SU-DHL-6 (cell line): Measurements from ENCODE around the gene SKAP2.

Experiments
- CTCF ChIP-seq: fragments of 200-600 bp; sonication (generic); IDR thresholded peaks from one replicate; pipeline ENCODE4 v1.5.1; 2017; ENCODE audit warnings: antibody characterized with exemption, mild to moderate bottlenecking, low read length, moderate library complexity; ENCODE audit not compliant: insufficient read depth, poor library complexity, severe bottlenecking
- EZH2phosphoT487 ChIP-seq: fragments of 200-600 bp; sonication (generic), shearing (Covaris generic); conservative IDR thresholded peaks from 2 replicates; pipeline ENCODE4 v1.6.1; 2018; ENCODE audit warnings: mild to moderate bottlenecking, antibody characterized with exemption, low read length, moderate library complexity, mixed read lengths

GRCh38 chr7:26705567-26705966, 158.8 kb downstream of the SKAP2 start:
- TF ChIP-seq CTCF: no peak
- TF ChIP-seq EZH2phosphoT487: no peak
